Lung (tissue), 12 donors: ENCODE results near the gene HES7. TPM values are rescaled to one million over a fixed set of nuclear protein-coding genes. Genes with fewer than 3 reads are reported as not detected.
A peak's percentile ranks its signal among the peaks of the same experiment; 100 is the strongest.

Experiments used
- ATAC-seq: fragments of 200-7000 bp; cut with Tn5 transposase; one replicate; pipeline ENCODE4 v1.9.1; 2020; ENCODE audit warnings: moderate number of reproducible peaks; ENCODE audit not compliant: insufficient read depth, low FRiP score
- DNase-seq, 3 donors: peaks; one replicate each; pipeline ENCODE4 v3.0.0-alpha.2; 2013 to 2017
- H3K27ac ChIP-seq, 2 donors: one replicate each; pipeline ENCODE4 v1.5.1; 2013; ENCODE audit warnings: mild to moderate bottlenecking in 2 of 2, moderate library complexity in 2 of 2, control low read depth in 1 of 2, inconsistent platforms in 1 of 2, low read depth in 1 of 2, low read length in 1 of 2
- H3K27me3 ChIP-seq, 3 donors: one replicate each; pipeline ENCODE4 v1.5.1; 2013; ENCODE audit warnings: low read length in 2 of 3; ENCODE audit not compliant: control insufficient read depth in 3 of 3, insufficient read depth in 3 of 3
- H3K36me3 ChIP-seq, 4 donors: one replicate each; pipeline ENCODE4 v1.5.1; 2013; ENCODE audit warnings: low read length in 4 of 4, mild to moderate bottlenecking in 1 of 4, moderate library complexity in 1 of 4; ENCODE audit not compliant: control insufficient read depth in 4 of 4, insufficient read depth in 4 of 4
- H3K4me1 ChIP-seq, 5 donors: one replicate each; pipeline ENCODE4 v1.5.1; 2013; ENCODE audit warnings: low read length in 5 of 5, mild to moderate bottlenecking in 2 of 5, moderate library complexity in 1 of 5; ENCODE audit not compliant: control insufficient read depth in 5 of 5, insufficient read depth in 5 of 5
- H3K4me3 ChIP-seq: one replicate; pipeline ENCODE4 v1.5.1; 2013; ENCODE audit warnings: mild to moderate bottlenecking, control low read depth, moderate library complexity
- H3K9ac ChIP-seq, 2 donors: one replicate each; pipeline ENCODE4 v1.5.1; 2013; ENCODE audit warnings: low read length in 2 of 2, control low read depth in 1 of 2; ENCODE audit not compliant: insufficient read depth in 1 of 2
- H3K9me3 ChIP-seq, 4 donors: one replicate each; pipeline ENCODE4 v1.5.1; 2013; ENCODE audit warnings: low read length in 3 of 4, mild to moderate bottlenecking in 1 of 4, moderate library complexity in 1 of 4; ENCODE audit not compliant: control insufficient read depth in 4 of 4, insufficient read depth in 3 of 4
- CTCF ChIP-seq: IDR thresholded peaks from 2 replicates; pipeline ENCODE4 v1.5.1; 2012; ENCODE audit warnings: mild to moderate bottlenecking; ENCODE audit errors: control extremely low read depth, extremely low read depth
- WGBS, 2 donors: extraction: QIAGEN DNeasy Blood & Tissue Kit; methylation state at CpG; one replicate each; pipeline ENCODE4 v1.1.7; 2013; 5-methylcytosine and 5-hydroxymethylcytosine counted together
- polyA plus RNA-seq, 2 donors: library from polyadenylated mRNA; stranded (reverse); fragments of 200-250 nt; gene quantifications; one replicate each; pipeline ENCODE4 v1.2.1, GENCODE V29; 2013
- total RNA-seq, 2 donors: library from RNA; depleted of rRNA in 1 of 2; stranded (reverse); fragments of >200 nt in 1 of 2; gene quantifications; one replicate each; pipeline ENCODE4 v1.2.1, GENCODE V29; 2014 to 2021
- donor health status: control.
- donor health status: control.
- donor health status: Bipolar disorder and iron deficiency.
- donor health status: healthy.
- donor health status: DM: yes; HTN: yes; CAD: no.

Gene HES7
- total and polyA plus RNA-seq, 4 donors, result 0.22 to 0.55 (median 0.28) TPM; not detected in 1

GRCh38 chr17:8161289-8162232 is 37.7 kb upstream of the HES7 start:
- no peaks in the 10 kb centered on the region for H3K9me3 ChIP-seq
- H3K27ac ChIP-seq, result peak overlapping the region; percentile 91 to 100
- H3K4me3 ChIP-seq, result peak overlapping the region; percentile 99
- H3K27me3 ChIP-seq, result no peaks in the 10 kb centered on the region
- peak overlapping the region; percentile 84 to 91 for H3K9ac ChIP-seq
- peaks cover 10 to 43% (median 21%) of the 10 kb centered on the region in 5 donors for H3K4me1 ChIP-seq
- WGBS, 2 donors, result 57 to 76% methylated on average over 19 of the region's 19 CpGs
- no peak for TF ChIP-seq CTCF
- H3K36me3 ChIP-seq, result peaks cover 3 to 26% (median 14%) of the 10 kb centered on the region in 4 donors
- ATAC-seq, result no peak
- peak in 1 of 3 donors; percentile 36 for DNase-seq

- Histone ChIP-seq H3K27me3 (no peaks in the 10 kb centered on the region), H3K4me3 (no peak overlapping the region), H3K9ac (no peak overlapping the region), H3K9me3 (no peaks in the 10 kb centered on the region), H3K27ac (peak overlapping the region; percentile 6 to 30), H3K36me3 (peaks cover 3 to 26% (median 14%) of the 10 kb centered on the region in 4 donors), H3K4me1 (peaks cover 10 to 46% (median 22%) of the 10 kb centered on the region in 5 donors)
- ATAC-seq, result no peak
- no peak for DNase-seq
- TF ChIP-seq CTCF, result no peak
- 56 to 60% methylated on average over 5 of the region's 5 CpGs for WGBS, 2 donors
Measured at GRCh38 chr17:8160741-8161221, 36.9 kb upstream of the HES7 start.

- H3K27ac ChIP-seq, result no peak overlapping the region
- peaks cover 10 to 52% (median 28%) of the 10 kb centered on the region in 5 donors for H3K4me1 ChIP-seq
- WGBS, 2 donors, result 64 to 68% methylated on average over 3 to 4 of the region's 4 CpGs
Measured at GRCh38 chr17:8160224-8160577, 36.3 kb upstream of the HES7 start.

More at GRCh38 chr17:8160224-8160577, 36.3 kb upstream of the HES7 start:
- H3K27me3 ChIP-seq, result no peaks in the 10 kb centered on the region
- ATAC-seq (no peak), DNase-seq (no peak)
- H3K36me3 ChIP-seq, result peaks cover 3 to 26% (median 14%) of the 10 kb centered on the region in 4 donors
- no peak overlapping the region for H3K4me3 ChIP-seq
- H3K9me3 ChIP-seq, result no peaks in the 10 kb centered on the region
- no peak for TF ChIP-seq CTCF
- no peak overlapping the region for H3K9ac ChIP-seq
